RWPE2 (cell line): Measurements from ENCODE around the gene TACR2.

Experiments used
- ATAC-seq: fragments of 200-7000 bp; cut with Tn5 transposase; 3 replicates; pipeline ENCODE4 v1.9.1; 2021; ENCODE audit warnings: low read depth
- DNase-seq: peaks from one replicate; pipeline ENCODE4 v3.0.0-alpha.2; 2020; ENCODE audit warnings: low spot score
- H3K27ac ChIP-seq: fragments of 450-650 bp; 2 replicates; pipeline ENCODE4 v1.5.1; 2017; ENCODE audit warnings: mild to moderate bottlenecking; ENCODE audit not compliant: poor library complexity, severe bottlenecking
- H3K27me3 ChIP-seq: fragments of 250-450 bp; sonication (Bioruptor Pico); 2 replicates; pipeline ENCODE4 v1.5.1; 2021; ENCODE audit warnings: mild to moderate bottlenecking, moderate library complexity; ENCODE audit not compliant: insufficient read depth, poor library complexity, severe bottlenecking
- H3K36me3 ChIP-seq: fragments of 250-450 bp; sonication (Bioruptor Pico); 2 replicates; pipeline ENCODE4 v1.5.1; 2020; ENCODE audit warnings: low read depth, mild to moderate bottlenecking, moderate library complexity
- H3K4me1 ChIP-seq: fragments of 250-450 bp; sonication (Bioruptor Pico); 2 replicates; pipeline ENCODE4 v1.5.1; 2021; ENCODE audit warnings: mild to moderate bottlenecking, moderate library complexity; ENCODE audit not compliant: insufficient read depth, poor library complexity, severe bottlenecking
- H3K4me3 ChIP-seq: fragments of 250-450 bp; sonication (Bioruptor Pico); 2 replicates; pipeline ENCODE4 v1.5.1; 2021; ENCODE audit warnings: mild to moderate bottlenecking, moderate library complexity; ENCODE audit not compliant: severe bottlenecking
- H3K9me3 ChIP-seq: fragments of 250-450 bp; sonication (Bioruptor Pico); 2 replicates; pipeline ENCODE4 v1.5.1; 2021; ENCODE audit warnings: mild to moderate bottlenecking, moderate library complexity; ENCODE audit not compliant: severe bottlenecking
- TF ChIP-seq, protein P1 (sequence below): fragments of 450-650 bp; IDR thresholded peaks from one replicate; pipeline ENCODE4 v1.5.1; 2017; ENCODE audit warnings: mild to moderate bottlenecking, moderate library complexity; ENCODE audit not compliant: poor library complexity, severe bottlenecking

Gene TACR2

DNA sequence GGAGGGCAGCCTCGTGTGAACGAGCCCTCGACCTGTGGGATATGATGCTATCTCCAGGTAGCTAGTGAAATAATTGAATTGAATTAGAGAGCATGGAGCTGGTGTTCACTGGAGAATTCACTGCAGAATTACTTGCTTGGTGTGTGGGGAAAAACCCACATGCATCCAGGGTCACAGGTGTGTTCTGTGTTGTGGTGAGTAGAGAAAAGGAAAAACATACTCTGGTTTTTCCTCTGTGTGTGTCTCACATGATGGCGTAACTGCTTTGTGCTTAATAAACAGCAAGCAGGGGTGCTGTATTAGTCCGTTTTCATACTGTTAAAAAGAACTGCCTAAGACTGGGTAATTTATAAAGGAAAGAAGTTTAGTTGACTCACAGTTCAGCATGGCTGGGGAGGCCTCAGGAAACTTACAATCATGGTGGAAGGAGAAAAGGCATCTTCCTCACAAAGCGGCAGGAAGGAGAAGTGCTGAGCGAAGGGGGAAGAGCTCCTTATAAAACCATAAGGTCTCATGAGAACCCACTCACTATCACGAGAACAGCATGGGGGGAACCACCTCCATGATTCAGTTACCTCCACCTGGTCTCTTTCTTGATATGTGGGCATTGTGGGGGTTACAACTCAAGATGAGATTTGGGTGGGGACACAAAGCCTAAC is 62.6 kb downstream of the TACR2 start:
- no peak for ATAC-seq

More for the DNA sequence above, 62.6 kb downstream of the TACR2 start:
- Histone ChIP-seq H3K27ac (peak overlapping the region; percentile 92), H3K27me3 (no peaks in the 10 kb centered on the region), H3K36me3 (peaks cover 43% of the 10 kb centered on the region), H3K9me3 (no peaks in the 10 kb centered on the region), H3K4me1 (peaks cover 44% of the 10 kb centered on the region), H3K4me3 (no peak overlapping the region)
- DNase-seq: no peak
- TF ChIP-seq, protein P1, sequence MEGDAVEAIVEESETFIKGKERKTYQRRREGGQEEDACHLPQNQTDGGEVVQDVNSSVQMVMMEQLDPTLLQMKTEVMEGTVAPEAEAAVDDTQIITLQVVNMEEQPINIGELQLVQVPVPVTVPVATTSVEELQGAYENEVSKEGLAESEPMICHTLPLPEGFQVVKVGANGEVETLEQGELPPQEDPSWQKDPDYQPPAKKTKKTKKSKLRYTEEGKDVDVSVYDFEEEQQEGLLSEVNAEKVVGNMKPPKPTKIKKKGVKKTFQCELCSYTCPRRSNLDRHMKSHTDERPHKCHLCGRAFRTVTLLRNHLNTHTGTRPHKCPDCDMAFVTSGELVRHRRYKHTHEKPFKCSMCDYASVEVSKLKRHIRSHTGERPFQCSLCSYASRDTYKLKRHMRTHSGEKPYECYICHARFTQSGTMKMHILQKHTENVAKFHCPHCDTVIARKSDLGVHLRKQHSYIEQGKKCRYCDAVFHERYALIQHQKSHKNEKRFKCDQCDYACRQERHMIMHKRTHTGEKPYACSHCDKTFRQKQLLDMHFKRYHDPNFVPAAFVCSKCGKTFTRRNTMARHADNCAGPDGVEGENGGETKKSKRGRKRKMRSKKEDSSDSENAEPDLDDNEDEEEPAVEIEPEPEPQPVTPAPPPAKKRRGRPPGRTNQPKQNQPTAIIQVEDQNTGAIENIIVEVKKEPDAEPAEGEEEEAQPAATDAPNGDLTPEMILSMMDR: no peak
